Uterus (tissue), 4 donors: ENCODE results near the gene VASP. TPM values are rescaled to one million over a fixed set of nuclear protein-coding genes. Genes with fewer than 3 reads are reported as not detected.
"Not testable (repeated sequence)": the region's sequence is repeated elsewhere in the genome, so short reads cannot be mapped to it uniquely, and the experiment has no call there.

Source experiments
- DNase-seq, 2 donors: peaks; one replicate each; pipeline ENCODE4 v3.0.0-alpha.2; 2019 to 2020
- H3K27ac ChIP-seq, 2 donors: fragments of 200-600 bp; sonication (generic); 1 replicate in 1 of 2; 2 replicates in 1 of 2; pipeline ENCODE4 v1.5.1; 2016 to 2018
- H3K27me3 ChIP-seq, 2 donors: fragments of 200-600 bp; sonication (generic); one replicate each; pipeline ENCODE4 v1.5.1; 2018 to 2019; ENCODE audit warnings: control low read depth in 1 of 2
- H3K36me3 ChIP-seq, 2 donors: fragments of 200-600 bp; sonication (generic); one replicate each; pipeline ENCODE4 v1.5.1; 2019; ENCODE audit warnings: control low read depth in 1 of 2
- H3K4me1 ChIP-seq, 2 donors: fragments of 200-600 bp; sonication (generic); one replicate each; pipeline ENCODE4 v1.5.1; 2018 to 2019; ENCODE audit warnings: control low read depth in 1 of 2
- H3K4me3 ChIP-seq, 2 donors: fragments of 200-600 bp; sonication (generic); 1 replicate in 1 of 2; 2 replicates in 1 of 2; pipeline ENCODE4 v1.5.1; 2018 to 2019; ENCODE audit warnings: mild to moderate bottlenecking in 1 of 2
- H3K9me3 ChIP-seq, 2 donors: fragments of 200-600 bp; sonication (generic); one replicate each; pipeline ENCODE4 v1.5.1; 2019; ENCODE audit warnings: control low read depth in 1 of 2
- CTCF ChIP-seq, 4 experiments: fragments of 200-600 bp in 2 of 4; fragments of 450-650 bp in 2 of 4; sonication (generic) in 2 of 4; IDR thresholded peaks; one replicate each; pipeline ENCODE4 v1.5.1; 2016 to 2019; ENCODE audit warnings: antibody characterized with exemption in 4 of 4, mild to moderate bottlenecking in 2 of 4, moderate library complexity in 1 of 4
- POLR2A ChIP-seq, 2 donors: fragments of 450-650 bp; IDR thresholded peaks; one replicate each; pipeline ENCODE4 v1.6.1; 2016; ENCODE audit warnings: antibody characterized with exemption in 2 of 2, mild to moderate bottlenecking in 1 of 2, moderate library complexity in 1 of 2
- intact Hi-C: fragments of 100-400 bp; cut with DNase I; formaldehyde crosslinking; loops from one replicate; pipeline ENCODE4 v1.15.1; 2023; ENCODE audit warnings: low total_unique reads
- total RNA-seq, 4 donors: library from RNA; depleted of rRNA in 3 of 4; stranded (reverse); fragments of >200 nt in 3 of 4; gene quantifications; one replicate each; pipeline versions ENCODE4 v1.1.0 to v1.2.4, GENCODE V29; 2014 to 2023
- donor health status: DM: yes; HTN: yes; CAD: no.

VASP gene
- total RNA-seq, 4 donors from 2014 or later, result 21.5 to 157 (median 38.3) TPM

DNA sequence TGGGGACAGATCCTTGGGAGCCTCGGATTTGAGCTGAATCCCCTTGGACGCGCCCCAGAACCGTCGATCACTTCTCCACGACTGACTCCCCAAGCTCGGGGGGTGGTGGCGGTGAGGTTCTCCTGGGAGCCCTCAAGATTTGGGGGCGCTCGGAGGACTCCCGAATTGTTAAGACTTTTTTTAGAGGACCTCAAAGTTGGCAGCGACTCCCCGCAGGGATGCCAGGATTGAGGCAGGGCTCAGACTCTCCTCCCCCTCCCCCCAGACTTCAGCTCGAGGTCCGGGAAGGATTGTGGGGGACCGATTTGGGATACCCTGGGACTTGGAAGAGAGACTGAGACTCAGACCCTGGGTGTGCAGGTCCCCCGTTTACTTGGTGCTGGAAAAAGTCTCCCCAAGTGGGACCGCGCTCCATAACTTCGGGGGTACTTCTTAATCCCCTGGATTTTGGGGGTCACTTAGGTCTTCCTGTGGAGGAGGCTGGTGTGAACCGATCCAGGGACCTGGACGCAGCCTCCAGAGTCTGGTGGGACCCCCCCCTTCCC, 665 bp downstream of the VASP start:
- Histone ChIP-seq H3K4me3 (peak overlapping the region; percentile 74 to 91), H3K27ac (peak overlapping the region; percentile 83 to 96), H3K9me3 (no peaks in the 10 kb centered on the region), H3K27me3 (no peaks in the 10 kb centered on the region), H3K36me3 (no peaks in the 10 kb centered on the region), H3K4me1 (no peaks in the 10 kb centered on the region)
- DNase-seq, result peak; percentile 49 to 52
- TF ChIP-seq POLR2A (IDR thresholded peaks at IDR 0.05) (no peak), CTCF (IDR thresholded peaks at IDR 0.05) (no peak)
- intact Hi-C loops, result no loop called here

DNA sequence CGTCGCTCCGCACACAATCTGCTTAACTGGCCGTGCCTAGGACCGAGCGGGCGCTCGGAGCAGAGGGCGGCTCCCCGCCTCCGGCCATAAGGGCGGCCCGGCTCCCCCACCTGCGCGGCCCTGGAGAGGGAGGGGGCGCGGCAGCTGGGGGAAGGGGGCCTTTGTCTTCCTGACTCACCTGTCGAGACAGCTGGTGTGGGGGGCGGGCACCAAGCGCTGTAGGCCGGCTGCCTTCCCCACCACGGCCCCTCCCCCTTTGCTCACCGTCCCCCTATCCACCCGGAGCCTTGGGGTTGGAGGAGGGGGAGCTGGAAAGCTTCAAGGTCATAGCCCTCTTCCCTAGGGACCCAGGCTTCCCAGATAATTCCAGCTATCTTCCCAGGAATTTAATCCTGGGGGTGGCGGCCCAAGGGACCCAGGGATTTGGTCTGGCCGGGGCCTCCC, 1.2 kb downstream of the VASP start:
- TF ChIP-seq POLR2A (IDR thresholded peaks at IDR 0.05) (no peak), CTCF (IDR thresholded peaks at IDR 0.05) (no peak)
- peak overlapping the region; percentile 83 to 96 for H3K27ac ChIP-seq
- peak; percentile 58 to 65 for DNase-seq
- H3K27me3 ChIP-seq, result no peaks in the 10 kb centered on the region
- H3K36me3 ChIP-seq, result no peaks in the 10 kb centered on the region
- no peaks in the 10 kb centered on the region for H3K9me3 ChIP-seq
- H3K4me3 ChIP-seq, result peak overlapping the region; percentile 74 to 91
- intact Hi-C loops, result no loop called here
- H3K4me1 ChIP-seq, result peaks cover 0 to 3% of the 10 kb centered on the region in 2 donors

GRCh38 chr19:45508861-45509691, 1.8 kb downstream of the VASP start:
- peak overlapping the region; percentile 83 to 96 for H3K27ac ChIP-seq
- no peaks in the 10 kb centered on the region for H3K36me3 ChIP-seq
- intact Hi-C loops, result no loop called here
- peak overlapping the region; percentile 74 to 91 for H3K4me3 ChIP-seq
- H3K4me1 ChIP-seq, result peaks cover 0 to 8% of the 10 kb centered on the region in 2 donors
- DNase-seq, result peak; percentile 82 to 86
- TF ChIP-seq CTCF (IDR thresholded peaks at IDR 0.05), result peak in 1 of 4 experiments; percentile 30
- peak in 1 of 2 donors; percentile 53 for TF ChIP-seq POLR2A (IDR thresholded peaks at IDR 0.05)
- no peaks in the 10 kb centered on the region for H3K27me3 ChIP-seq
- no peaks in the 10 kb centered on the region for H3K9me3 ChIP-seq

DNA sequence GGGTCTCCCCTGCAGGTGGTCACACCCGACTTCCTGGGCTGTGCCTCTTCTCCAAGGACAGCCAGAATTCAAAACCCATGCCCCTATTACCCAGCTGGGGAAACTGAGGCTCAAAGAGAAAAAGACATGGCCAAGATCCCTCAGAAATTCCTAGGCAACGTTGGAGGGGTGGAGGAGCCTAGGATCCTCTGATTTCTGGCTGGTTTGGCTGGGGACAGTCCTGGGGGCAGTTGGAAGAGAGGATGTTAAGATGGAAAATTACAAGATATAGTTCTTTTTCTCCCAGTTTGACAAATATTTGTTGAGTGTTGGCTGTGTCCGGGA, 2.4 kb downstream of the VASP start:
- Histone ChIP-seq H3K27ac (peak overlapping the region; percentile 83 to 96), H3K4me1 (peaks cover 0 to 8% of the 10 kb centered on the region in 2 donors), H3K9me3 (no peaks in the 10 kb centered on the region), H3K4me3 (peak overlapping the region; percentile 74 to 91), H3K36me3 (no peaks in the 10 kb centered on the region), H3K27me3 (no peaks in the 10 kb centered on the region)
- TF ChIP-seq POLR2A (IDR thresholded peaks at IDR 0.05) (no peak), CTCF (IDR thresholded peaks at IDR 0.05) (no peak)
- no peak for DNase-seq
- intact Hi-C loops, result no loop called here

DNA sequence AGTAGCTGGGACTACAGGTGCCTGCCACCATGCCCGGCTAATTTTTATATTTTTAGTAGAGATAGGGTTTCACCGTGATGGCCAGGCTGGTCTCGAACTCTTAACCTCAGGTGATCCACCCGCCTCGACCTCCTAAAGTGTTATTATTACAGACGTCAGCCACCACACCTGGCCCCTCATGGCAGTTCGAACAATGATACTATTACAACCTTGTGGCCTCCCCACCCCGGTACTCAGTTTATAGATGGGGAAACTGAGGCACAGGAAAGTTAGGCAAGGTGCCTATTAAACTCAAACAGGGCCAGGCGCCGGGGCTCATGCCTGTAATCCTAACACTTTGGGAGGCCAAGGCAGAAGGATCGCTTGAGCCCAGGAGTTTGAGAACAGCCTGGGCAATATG, 3.1 kb downstream of the VASP start:
- peak overlapping the region; percentile 83 to 96 for H3K27ac ChIP-seq
- H3K27me3 ChIP-seq, H3K4me1 ChIP-seq: not testable (repeated sequence)

More for the DNA sequence above, 3.1 kb downstream of the VASP start:
- H3K4me3 ChIP-seq, intact Hi-C loops, H3K36me3 ChIP-seq, H3K9me3 ChIP-seq, DNase-seq: not testable (repeated sequence)
